Measurements from ENCODE around the gene REPIN1.

REPIN1 gene

GRCh38 chr7:150407588-150408392 lies 39.2 kb downstream of the REPIN1 start:
- Histone ChIP-seq H3K4me1 (ENCODE audit: low read length) (peaks cover 57% of the 10 kb centered on the region), H3K4me3 (ENCODE audit: low read length) (peak overlapping the region; percentile 85), H3K27me3 (ENCODE audit: low read depth, low read length) (no peaks in the 10 kb centered on the region), H3K79me2 (ENCODE audit: low read length) (peaks cover 40% of the 10 kb centered on the region), H2AFZ (ENCODE audit: low read depth, low read length) (no peak overlapping the region), H3K9me3 (ENCODE audit: insufficient read depth, low read length) (no peaks in the 10 kb centered on the region), H3K36me3 (replicated peaks; ENCODE audit: low read depth, low read length) (peaks cover 33% of the 10 kb centered on the region), H3K9ac (ENCODE audit: low read length) (peak overlapping the region; percentile 97; the same call in 1 of the 2 replicates), H4K20me1 (ENCODE audit: insufficient read depth, low read length) (no peaks in the 10 kb centered on the region), H3K4me2 (ENCODE audit: low read length) (peak overlapping the region; percentile 99), H3K27ac (ENCODE audit: low read length) (peak overlapping the region; percentile 98)
- TF ChIP-seq CTCF (IDR thresholded peaks at IDR 0.05; ENCODE audit: low read depth, low read length) = no peak
- no peak for TF ChIP-seq EZH2phosphoT487 (IDR thresholded peaks at IDR 0.05; ENCODE audit: low read depth)

- Histone ChIP-seq H3K4me2 (ENCODE audit: low read length) (peak overlapping the region; percentile 99), H3K27ac (ENCODE audit: low read length) (peak overlapping the region; percentile 98)
Measured at GRCh38 chr7:150408393-150409299, 40.0 kb downstream of the REPIN1 start.

GRCh38 chr7:150409300-150410030 lies 40.8 kb downstream of the REPIN1 start:
- Histone ChIP-seq H3K4me2 (ENCODE audit: low read length) (peak overlapping the region; percentile 99), H3K36me3 (replicated peaks; ENCODE audit: low read depth, low read length) (peaks cover 38% of the 10 kb centered on the region), H3K9ac (ENCODE audit: low read length) (peak overlapping the region; percentile 97), H3K4me3 (ENCODE audit: low read length) (peak overlapping the region; percentile 18; the same call in 1 of the 2 replicates), H3K79me2 (ENCODE audit: low read length) (peaks cover 28% of the 10 kb centered on the region), H3K27ac (ENCODE audit: low read length) (peak overlapping the region; percentile 98), H3K9me3 (ENCODE audit: insufficient read depth, low read length) (no peaks in the 10 kb centered on the region), H2AFZ (ENCODE audit: low read depth, low read length) (no peak overlapping the region), H3K27me3 (ENCODE audit: low read depth, low read length) (no peaks in the 10 kb centered on the region), H3K4me1 (ENCODE audit: low read length) (peaks cover 46% of the 10 kb centered on the region), H4K20me1 (ENCODE audit: insufficient read depth, low read length) (no peaks in the 10 kb centered on the region)
- TF ChIP-seq EZH2phosphoT487 (IDR thresholded peaks at IDR 0.05; ENCODE audit: low read depth) (no peak), CTCF (IDR thresholded peaks at IDR 0.05; ENCODE audit: low read depth, low read length) (no peak)

More at GRCh38 chr7:150408393-150409299, 40.0 kb downstream of the REPIN1 start:
- Histone ChIP-seq H4K20me1 (ENCODE audit: insufficient read depth, low read length) (no peaks in the 10 kb centered on the region), H3K9me3 (ENCODE audit: insufficient read depth, low read length) (no peaks in the 10 kb centered on the region), H3K36me3 (replicated peaks; ENCODE audit: low read depth, low read length) (peaks cover 38% of the 10 kb centered on the region), H3K27me3 (ENCODE audit: low read depth, low read length) (no peaks in the 10 kb centered on the region), H3K79me2 (ENCODE audit: low read length) (peaks cover 36% of the 10 kb centered on the region), H3K9ac (ENCODE audit: low read length) (peak overlapping the region; percentile 97), H3K4me3 (ENCODE audit: low read length) (peak overlapping the region; percentile 18), H2AFZ (ENCODE audit: low read depth, low read length) (no peak overlapping the region), H3K4me1 (ENCODE audit: low read length) (peaks cover 53% of the 10 kb centered on the region)
- TF ChIP-seq CTCF (IDR thresholded peaks at IDR 0.05; ENCODE audit: low read depth, low read length) = no peak
- TF ChIP-seq EZH2phosphoT487 (IDR thresholded peaks at IDR 0.05; ENCODE audit: low read depth) = no peak

All from OCI-LY3 (cell line).